GM23248 (cell line): ENCODE data around the gene ABCC1. TPM values are rescaled to one million over a fixed set of nuclear protein-coding genes. Genes with fewer than 3 reads are reported as not detected.

Experiments
- DNase-seq: peaks from one replicate; pipeline ENCODE4 v3.0.0-alpha.2; 2015
- H2AFZ ChIP-seq: fragments of 200-600 bp; sonication (generic); 2 replicates; pipeline ENCODE4 v1.6.1; 2016; ENCODE audit warnings: antibody characterized with exemption
- H3F3A ChIP-seq: fragments of 200-600 bp; sonication (generic); 2 replicates; pipeline ENCODE4 v1.6.1; 2016; ENCODE audit warnings: mild to moderate bottlenecking, antibody characterized with exemption, mixed run types; ENCODE audit not compliant: insufficient read depth
- H3K27ac ChIP-seq: fragments of 200-600 bp; sonication (generic); 2 replicates; pipeline ENCODE4 v1.5.1; 2016; ENCODE audit warnings: mild to moderate bottlenecking
- H3K27me3 ChIP-seq: fragments of 200-600 bp; sonication (generic); replicated peaks from 2 replicates; pipeline ENCODE4 v1.6.1; 2016; ENCODE audit warnings: mild to moderate bottlenecking; ENCODE audit not compliant: insufficient read depth
- H3K36me3 ChIP-seq: fragments of 200-600 bp; sonication (generic); 2 replicates; pipeline ENCODE4 v1.6.1; 2016; ENCODE audit warnings: low read depth, mild to moderate bottlenecking
- H3K4me1 ChIP-seq: fragments of 200-600 bp; sonication (generic); 2 replicates; pipeline ENCODE4 v1.6.1; 2016; ENCODE audit warnings: mild to moderate bottlenecking; ENCODE audit not compliant: insufficient read depth
- H3K4me2 ChIP-seq: fragments of 200-600 bp; sonication (generic); one replicate; pipeline ENCODE4 v1.6.1; 2016; ENCODE audit warnings: mild to moderate bottlenecking; ENCODE audit not compliant: unreplicated experiment
- H3K4me3 ChIP-seq: fragments of 200-600 bp; sonication (generic); 2 replicates; pipeline ENCODE4 v1.5.1; 2016; ENCODE audit warnings: mild to moderate bottlenecking
- H3K79me2 ChIP-seq: fragments of 200-600 bp; sonication (generic); 2 replicates; pipeline ENCODE4 v1.6.1; 2016; ENCODE audit warnings: mild to moderate bottlenecking; ENCODE audit not compliant: insufficient read depth
- H3K9ac ChIP-seq: fragments of 200-600 bp; sonication (generic); 2 replicates; pipeline ENCODE4 v1.6.1; 2016; ENCODE audit warnings: mild to moderate bottlenecking
- H3K9me2 ChIP-seq: fragments of 200-600 bp; sonication (generic); 2 replicates; pipeline ENCODE4 v1.6.1; 2016; ENCODE audit warnings: mixed run types, mild to moderate bottlenecking, moderate library complexity; ENCODE audit not compliant: insufficient read depth
- H3K9me3 ChIP-seq: fragments of 200-600 bp; sonication (generic); one replicate; pipeline ENCODE4 v1.6.1; 2017; ENCODE audit warnings: low read depth
- H4K20me1 ChIP-seq: fragments of 200-600 bp; sonication (generic); 2 replicates; pipeline ENCODE4 v1.6.0; 2016; ENCODE audit not compliant: insufficient read depth
- EZH2 ChIP-seq: fragments of 200-600 bp; sonication (generic); IDR thresholded peaks from 2 replicates; pipeline ENCODE4 v1.6.1; 2018; ENCODE audit warnings: antibody characterized with exemption, mild to moderate bottlenecking; ENCODE audit not compliant: insufficient read depth, poor library complexity, severe bottlenecking
- EZH2phosphoT487 ChIP-seq: fragments of 200-600 bp; sonication (generic); IDR thresholded peaks from 2 replicates; pipeline ENCODE4 v1.6.1; 2018; ENCODE audit warnings: antibody characterized with exemption, moderate library complexity, mild to moderate bottlenecking, low read depth; ENCODE audit not compliant: insufficient read depth
- WGBS, 2 experiments: methylation state at CpG; one replicate each; pipeline ENCODE4 v1.1.6; 2015 to 2017; ENCODE audit warnings: low lambda C conversion rate in 2 of 2, low coverage in 1 of 2; ENCODE audit errors: missing lambda C conversion rate in 2 of 2; 5-methylcytosine and 5-hydroxymethylcytosine counted together
- in situ Hi-C: fragments of 300-500 bp; cut with MboI; formaldehyde crosslinking; loops from 2 replicates; pipeline ENCODE4 v1.15.0; 2020
- polyA plus RNA-seq: library from polyadenylated mRNA; unstranded; fragments of >200 nt; fragmentation: Nextera tagmentation; extraction: Ambion mirVana; gene quantifications from 2 replicates; pipeline ENCODE4 v1.2.1, GENCODE V29; 2016
- total RNA-seq: library from RNA; depleted of rRNA; stranded (reverse); fragments of >200 nt; shearing (Covaris generic); gene quantifications from 2 replicates; pipeline ENCODE4 v1.2.3, GENCODE V29; 2014

The ABCC1 gene
- total and polyA plus RNA-seq, 2 experiments from 2014 or later, result 16.2 to 25.5 TPM

DNA sequence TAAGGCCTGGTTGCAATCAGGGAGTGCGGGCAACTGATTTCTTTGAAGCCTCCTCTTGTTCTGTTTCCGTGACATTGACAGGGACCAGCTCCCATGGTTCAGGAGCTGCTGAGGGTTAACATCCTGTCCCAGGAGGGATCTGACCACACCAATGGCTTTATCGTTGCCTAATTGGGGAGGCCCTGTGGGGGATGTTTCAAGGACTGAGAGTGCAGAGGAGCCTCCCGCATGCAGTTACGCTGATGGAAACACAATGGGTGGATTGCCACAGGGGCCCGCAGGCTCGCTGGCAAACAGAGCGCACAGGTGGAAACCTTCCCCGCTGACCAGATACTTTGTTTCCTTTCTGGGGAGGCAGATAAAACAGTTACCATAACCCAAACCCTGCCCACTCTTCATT is 23.8 kb upstream of the ABCC1 start:
- no peak overlapping the region for H3K9ac ChIP-seq
- H3F3A ChIP-seq, result no peaks in the 10 kb centered on the region
- no peak for TF ChIP-seq EZH2
- TF ChIP-seq EZH2phosphoT487, result no peak
- H3K9me2 ChIP-seq, result no peaks in the 10 kb centered on the region
- in situ Hi-C loops, result no loop called here
- no peaks in the 10 kb centered on the region for H4K20me1 ChIP-seq
- no peaks in the 10 kb centered on the region for H3K9me3 ChIP-seq
- no peaks in the 10 kb centered on the region for H3K79me2 ChIP-seq
- peaks cover 2% of the 10 kb centered on the region for H3K4me1 ChIP-seq
- no peak overlapping the region for H2AFZ ChIP-seq
- no peaks in the 10 kb centered on the region for H3K36me3 ChIP-seq
- H3K4me2 ChIP-seq, result no peak overlapping the region
- no peaks in the 10 kb centered on the region for H3K27me3 ChIP-seq
- H3K4me3 ChIP-seq, result no peak overlapping the region
- WGBS, 2 experiments, result 85% methylated on average over 9 of the region's 9 CpGs
- no peak for DNase-seq
- no peak overlapping the region for H3K27ac ChIP-seq

DNA sequence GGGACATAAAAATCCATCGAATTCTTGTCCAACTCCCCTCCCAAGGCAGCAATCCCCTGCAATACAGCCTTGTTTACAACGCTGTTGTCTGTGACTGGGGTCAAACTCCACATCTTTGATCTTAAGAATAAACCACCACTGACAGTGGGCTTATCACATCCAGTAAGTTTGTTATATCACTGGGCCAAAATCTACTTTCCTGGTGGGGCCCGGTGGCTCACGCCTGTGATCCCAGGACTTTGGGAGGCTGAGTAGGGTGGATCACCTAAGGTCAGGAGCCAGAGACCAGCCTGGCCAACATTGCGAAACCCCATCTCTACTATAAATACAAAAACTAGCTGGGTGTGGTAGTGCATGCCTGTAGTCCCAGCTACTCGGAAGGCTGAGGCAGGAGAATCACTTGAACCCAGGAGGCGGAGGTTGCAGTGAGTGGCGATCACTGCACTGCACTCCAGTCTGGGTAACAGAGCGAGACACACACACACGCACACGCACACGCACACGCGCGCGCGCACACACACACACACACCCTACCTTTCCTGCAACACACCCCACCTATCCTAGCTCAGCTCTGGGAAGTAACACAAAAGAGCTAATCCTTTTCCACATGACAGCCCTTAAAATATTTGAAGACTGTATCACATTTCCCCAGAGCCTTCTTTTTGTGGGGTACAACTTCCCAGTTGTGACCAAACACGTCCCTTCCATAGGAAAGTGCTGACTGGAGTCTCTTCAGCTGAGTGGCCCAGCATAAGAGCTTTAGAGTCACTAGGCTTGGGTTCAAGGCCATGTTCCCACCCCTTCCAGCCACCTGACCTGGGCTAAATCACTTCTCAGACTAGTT is 20.9 kb upstream of the ABCC1 start:
- H3K4me3 ChIP-seq, result no peak overlapping the region
- H3K79me2 ChIP-seq, result no peaks in the 10 kb centered on the region
- TF ChIP-seq EZH2phosphoT487 (no peak), EZH2 (no peak)
- in situ Hi-C loops, result no loop called here
- H3K9me3 ChIP-seq, result no peaks in the 10 kb centered on the region
- no peak overlapping the region for H3K27ac ChIP-seq
- H3K27me3 ChIP-seq, result no peaks in the 10 kb centered on the region
- H3K4me2 ChIP-seq, result no peak overlapping the region
- no peaks in the 10 kb centered on the region for H3K4me1 ChIP-seq
- H3F3A ChIP-seq, result no peaks in the 10 kb centered on the region
- H2AFZ ChIP-seq, result no peak overlapping the region
- 92 to 94% methylated on average over 18 of the region's 18 CpGs for WGBS, 2 experiments
- no peak overlapping the region for H3K9ac ChIP-seq
- no peak for DNase-seq
- no peaks in the 10 kb centered on the region for H3K9me2 ChIP-seq
- no peaks in the 10 kb centered on the region for H3K36me3 ChIP-seq
- no peaks in the 10 kb centered on the region for H4K20me1 ChIP-seq

- Histone ChIP-seq H3K9me3 (peaks cover 7% of the 10 kb centered on the region), H3K27me3 (no peaks in the 10 kb centered on the region)
- in situ Hi-C loops, result no loop called here
Measured at GRCh38 chr16:15932939-15933338, 16.5 kb upstream of the ABCC1 start.

DNA sequence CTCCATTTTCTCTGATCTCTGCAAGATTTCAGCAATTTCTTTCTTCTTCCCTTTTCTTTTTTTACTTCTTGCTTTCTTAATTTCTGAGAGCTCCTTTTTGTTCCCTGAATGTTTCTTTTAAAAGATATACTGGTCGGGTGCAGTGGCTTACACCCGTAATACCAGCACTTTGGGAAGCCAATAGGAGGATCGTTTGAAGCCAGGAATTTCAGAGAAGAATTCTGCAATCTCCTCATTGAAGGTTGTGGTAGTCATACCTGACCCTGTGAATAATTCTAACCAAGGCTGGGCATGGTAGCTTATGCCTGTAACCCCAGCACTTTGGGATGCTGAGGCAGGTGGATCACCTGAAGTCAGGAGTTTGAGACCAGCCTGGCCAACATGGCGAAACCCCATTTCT is 15.6 kb upstream of the ABCC1 start:
- Histone ChIP-seq H3K79me2 (no peaks in the 10 kb centered on the region), H3K9ac (no peak overlapping the region), H2AFZ (no peak overlapping the region), H3K4me1 (no peaks in the 10 kb centered on the region), H3K9me3 (peaks cover 7% of the 10 kb centered on the region), H3K27ac (no peak overlapping the region), H3K9me2 (no peaks in the 10 kb centered on the region), H3F3A (no peaks in the 10 kb centered on the region), H3K4me3 (no peak overlapping the region), H3K36me3 (no peaks in the 10 kb centered on the region), H3K27me3 (no peaks in the 10 kb centered on the region), H3K4me2 (no peak overlapping the region), H4K20me1 (no peaks in the 10 kb centered on the region)
- in situ Hi-C loops, result no loop called here
- no peak for TF ChIP-seq EZH2phosphoT487
- no peak for TF ChIP-seq EZH2
- DNase-seq, result no peak
- 81 to 88% methylated on average over 4 of the region's 4 CpGs for WGBS, 2 experiments

More at GRCh38 chr16:15932939-15933338, 16.5 kb upstream of the ABCC1 start:
- no peaks in the 10 kb centered on the region for H3K36me3 ChIP-seq
- H3K9me2 ChIP-seq, result no peaks in the 10 kb centered on the region
- no peak overlapping the region for H3K27ac ChIP-seq
- no peaks in the 10 kb centered on the region for H3F3A ChIP-seq
- no peaks in the 10 kb centered on the region for H3K79me2 ChIP-seq
- 57 to 70% methylated on average over 6 of the region's 6 CpGs for WGBS, 2 experiments
- H3K4me2 ChIP-seq, result no peak overlapping the region
- no peak overlapping the region for H3K9ac ChIP-seq
- no peak overlapping the region for H2AFZ ChIP-seq
- H3K4me3 ChIP-seq, result no peak overlapping the region
- no peaks in the 10 kb centered on the region for H4K20me1 ChIP-seq
- H3K4me1 ChIP-seq, result no peaks in the 10 kb centered on the region
- TF ChIP-seq EZH2 (no peak), EZH2phosphoT487 (no peak)
- DNase-seq, result no peak
